SU-DHL-6 (cell line): ENCODE results near the gene SPATA31E1.

Experiments
- H2AFZ ChIP-seq: fragments of 200-600 bp; sonication (generic); 2 replicates; pipeline ENCODE4 v1.6.1; 2014; ENCODE audit warnings: low read depth, mild to moderate bottlenecking, moderate library complexity, mixed read lengths, antibody characterized with exemption, low read length; ENCODE audit not compliant: severe bottlenecking
- H3F3A ChIP-seq: fragments of 200-600 bp; shearing (Covaris generic); 2 replicates; pipeline ENCODE4 v1.6.0; 2016; ENCODE audit warnings: antibody characterized with exemption, mild to moderate bottlenecking; ENCODE audit not compliant: insufficient read depth
- H3K27ac ChIP-seq: fragments of 200-600 bp; sonication (generic); 2 replicates; pipeline ENCODE4 v1.5.1; 2016; ENCODE audit warnings: low read depth, mild to moderate bottlenecking, low read length, moderate library complexity, mixed read lengths
- H3K27me3 ChIP-seq: fragments of 200-600 bp; sonication (generic), shearing (Covaris generic); 2 replicates; pipeline ENCODE4 v1.6.0; 2014; ENCODE audit warnings: mild to moderate bottlenecking, low read length
- H3K36me3 ChIP-seq: fragments of 200-600 bp; sonication (generic); 2 replicates; pipeline ENCODE4 v1.6.1; 2014; ENCODE audit warnings: mild to moderate bottlenecking, low read length, mixed read lengths
- H3K4me2 ChIP-seq: fragments of 300-600, 200-600 bp; shearing (Covaris generic), sonication (generic); 2 replicates; pipeline ENCODE4 v1.6.0; 2014; ENCODE audit warnings: low read length, low read depth, mild to moderate bottlenecking; ENCODE audit not compliant: poor library complexity, severe bottlenecking
- H3K4me3 ChIP-seq: fragments of 200-600 bp; sonication (generic); 2 replicates; pipeline ENCODE4 v1.5.1; 2014; ENCODE audit warnings: antibody characterized with exemption, low read length, mild to moderate bottlenecking, mixed read lengths; ENCODE audit not compliant: insufficient read depth, poor library complexity, severe bottlenecking
- H3K79me2 ChIP-seq: fragments of 200-600 bp; sonication (generic); 2 replicates; pipeline ENCODE4 v1.6.1; 2014; ENCODE audit warnings: mild to moderate bottlenecking, low read length, moderate library complexity; ENCODE audit not compliant: insufficient read depth
- H3K9ac ChIP-seq: fragments of 200-600 bp; sonication (generic); 2 replicates; pipeline ENCODE4 v1.7.0; 2014; ENCODE audit warnings: mild to moderate bottlenecking, low read length
- H3K9me2 ChIP-seq: fragments of 200-600 bp; sonication (generic); replicated peaks from 2 replicates; pipeline ENCODE4 v1.6.1; 2014; ENCODE audit warnings: low read length; ENCODE audit not compliant: insufficient read depth
- H3K9me3 ChIP-seq: fragments of 200-600 bp; sonication (generic); 2 replicates; pipeline ENCODE4 v1.6.1; 2014; ENCODE audit warnings: low read length, mixed read lengths; ENCODE audit not compliant: insufficient read depth
- H4K20me1 ChIP-seq: fragments of 200-600 bp; sonication (generic); 2 replicates; pipeline ENCODE4 v1.6.1; 2014; ENCODE audit warnings: low read depth, mild to moderate bottlenecking, antibody characterized with exemption, low read length, moderate library complexity, mixed read lengths
- EZH2phosphoT487 ChIP-seq: fragments of 200-600 bp; sonication (generic), shearing (Covaris generic); conservative IDR thresholded peaks from 2 replicates; pipeline ENCODE4 v1.6.1; 2018; ENCODE audit warnings: mild to moderate bottlenecking, antibody characterized with exemption, low read length, moderate library complexity, mixed read lengths
- TF ChIP-seq, protein P1 (sequence below): fragments of 200-600 bp; sonication (generic); IDR thresholded peaks from one replicate; pipeline ENCODE4 v1.5.1; 2017; ENCODE audit warnings: antibody characterized with exemption, mild to moderate bottlenecking, low read length, moderate library complexity; ENCODE audit not compliant: insufficient read depth, poor library complexity, severe bottlenecking

SPATA31E1 gene

GRCh38 chr9:87891754-87892153 lies 9.1 kb downstream of the SPATA31E1 start:
- Histone ChIP-seq H3K4me3 (no peak overlapping the region), H3K9ac (no peak overlapping the region), H3K9me3 (no peaks in the 10 kb centered on the region), H3K79me2 (no peaks in the 10 kb centered on the region), H3K9me2 (no peaks in the 10 kb centered on the region), H3K27ac (no peak overlapping the region), H3K4me2 (no peak overlapping the region), H3F3A (no peaks in the 10 kb centered on the region), H2AFZ (no peak overlapping the region), H4K20me1 (no peaks in the 10 kb centered on the region), H3K27me3 (no peaks in the 10 kb centered on the region), H3K36me3 (no peaks in the 10 kb centered on the region)
- TF ChIP-seq, protein P1, sequence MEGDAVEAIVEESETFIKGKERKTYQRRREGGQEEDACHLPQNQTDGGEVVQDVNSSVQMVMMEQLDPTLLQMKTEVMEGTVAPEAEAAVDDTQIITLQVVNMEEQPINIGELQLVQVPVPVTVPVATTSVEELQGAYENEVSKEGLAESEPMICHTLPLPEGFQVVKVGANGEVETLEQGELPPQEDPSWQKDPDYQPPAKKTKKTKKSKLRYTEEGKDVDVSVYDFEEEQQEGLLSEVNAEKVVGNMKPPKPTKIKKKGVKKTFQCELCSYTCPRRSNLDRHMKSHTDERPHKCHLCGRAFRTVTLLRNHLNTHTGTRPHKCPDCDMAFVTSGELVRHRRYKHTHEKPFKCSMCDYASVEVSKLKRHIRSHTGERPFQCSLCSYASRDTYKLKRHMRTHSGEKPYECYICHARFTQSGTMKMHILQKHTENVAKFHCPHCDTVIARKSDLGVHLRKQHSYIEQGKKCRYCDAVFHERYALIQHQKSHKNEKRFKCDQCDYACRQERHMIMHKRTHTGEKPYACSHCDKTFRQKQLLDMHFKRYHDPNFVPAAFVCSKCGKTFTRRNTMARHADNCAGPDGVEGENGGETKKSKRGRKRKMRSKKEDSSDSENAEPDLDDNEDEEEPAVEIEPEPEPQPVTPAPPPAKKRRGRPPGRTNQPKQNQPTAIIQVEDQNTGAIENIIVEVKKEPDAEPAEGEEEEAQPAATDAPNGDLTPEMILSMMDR: no peak
- TF ChIP-seq EZH2phosphoT487: no peak

DNA sequence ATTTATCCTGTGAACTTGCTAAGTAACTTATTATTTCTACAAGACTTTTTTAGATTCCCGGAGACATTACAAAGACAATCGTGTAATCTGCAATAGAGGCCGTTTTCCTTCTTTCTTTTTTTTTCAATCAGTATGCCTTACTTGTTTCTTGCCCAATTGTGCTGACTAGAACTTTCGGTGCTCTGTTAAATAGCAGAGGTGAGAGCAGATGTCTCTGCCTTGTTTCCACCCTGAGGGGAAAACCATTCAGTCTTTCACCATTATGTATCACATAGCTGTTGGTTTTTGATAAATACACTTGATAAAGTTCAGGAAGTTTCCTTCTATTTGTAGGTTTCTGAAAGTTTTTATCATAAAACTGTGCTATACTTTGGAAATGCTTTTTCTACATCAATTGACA lies 10.3 kb downstream of the SPATA31E1 start:
- no peak overlapping the region for H3K4me3 ChIP-seq
- H3K9me3 ChIP-seq: no peaks in the 10 kb centered on the region
- H3K36me3 ChIP-seq: no peaks in the 10 kb centered on the region
- no peak overlapping the region for H2AFZ ChIP-seq
- no peaks in the 10 kb centered on the region for H3K27me3 ChIP-seq
- H3K4me2 ChIP-seq: no peak overlapping the region
- no peak overlapping the region for H3K9ac ChIP-seq
- H4K20me1 ChIP-seq: no peaks in the 10 kb centered on the region
- no peak overlapping the region for H3K27ac ChIP-seq
- H3K9me2 ChIP-seq: no peaks in the 10 kb centered on the region
- no peaks in the 10 kb centered on the region for H3F3A ChIP-seq
- H3K79me2 ChIP-seq: no peaks in the 10 kb centered on the region
- no peak for TF ChIP-seq EZH2phosphoT487
- TF ChIP-seq, protein P1: no peak

DNA sequence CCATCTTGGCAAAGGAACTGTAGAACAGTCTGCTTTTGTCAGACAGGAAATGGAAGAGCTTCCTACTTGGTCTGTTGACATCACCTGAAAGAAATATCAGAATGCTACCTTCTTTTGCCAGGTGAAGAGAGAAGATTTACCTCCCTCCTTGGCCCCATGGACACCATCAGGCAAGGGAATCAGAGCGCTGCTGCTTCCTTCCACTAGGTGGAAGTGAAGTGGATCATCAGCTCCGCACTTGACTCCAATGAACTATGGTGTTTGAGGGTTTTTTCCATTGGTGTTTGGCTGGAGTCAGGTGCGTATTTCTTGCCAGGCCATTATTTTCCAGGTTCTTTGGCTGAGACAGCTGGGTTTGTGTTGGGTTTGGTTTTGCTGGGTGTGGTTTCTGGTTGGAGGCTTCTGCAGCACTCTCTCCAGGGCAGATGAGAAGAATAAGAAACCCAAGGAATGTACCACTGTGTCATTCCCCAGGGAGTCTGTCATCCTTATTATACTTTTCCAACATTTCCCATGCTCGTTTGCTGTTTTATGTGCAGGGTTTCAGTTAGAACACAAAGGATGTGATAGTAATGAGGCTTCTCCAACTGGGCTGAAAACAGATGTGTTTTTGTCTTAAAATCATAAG lies 12.4 kb downstream of the SPATA31E1 start:
- no peaks in the 10 kb centered on the region for H4K20me1 ChIP-seq
- no peaks in the 10 kb centered on the region for H3K27me3 ChIP-seq
- no peak overlapping the region for H3K27ac ChIP-seq
- no peaks in the 10 kb centered on the region for H3K36me3 ChIP-seq
- no peak overlapping the region for H2AFZ ChIP-seq
- no peak overlapping the region for H3K4me3 ChIP-seq
- H3K4me2 ChIP-seq: no peak overlapping the region
- H3F3A ChIP-seq: no peaks in the 10 kb centered on the region
- no peaks in the 10 kb centered on the region for H3K9me2 ChIP-seq
- 0 out of 2 replicates have a peak, but pooled peaks cover 5% of the 10 kb centered on the region for H3K9me3 ChIP-seq
- no peak overlapping the region for H3K9ac ChIP-seq
- no peaks in the 10 kb centered on the region for H3K79me2 ChIP-seq
- TF ChIP-seq, protein P1: no peak
- TF ChIP-seq EZH2phosphoT487: no peak
